HEK293T (cell line): ENCODE data around the gene TOM1L1.

Source experiments
- CTCF ChIA-PET: fragments of 350-600 bp; formaldehyde crosslinking; extraction: SDS; loops from one replicate; lab custom pipeline; 2021; ENCODE audit warnings: antibody characterized with exemption, inconsistent platforms; lab: Yijun Ruan, JAX
- POLR2A ChIA-PET: fragments of 350-600 bp; formaldehyde crosslinking; extraction: SDS; loops from one replicate; lab custom pipeline; 2020; ENCODE audit warnings: antibody characterized with exemption, inconsistent platforms; lab: Yijun Ruan, JAX
- DNase-seq: peaks from one replicate; pipeline ENCODE4 v3.0.0; 2012; ENCODE audit warnings: mixed read lengths; ENCODE audit errors: extremely low spot score
- ARNT ChIP-seq: fragments of 450-650 bp; IDR thresholded peaks from 2 replicates; pipeline ENCODE4 v1.6.1; 2017; ENCODE audit warnings: mild to moderate bottlenecking
- BHLHE40 ChIP-seq: fragments of 450-650 bp; IDR thresholded peaks from 2 replicates; pipeline ENCODE4 v1.6.1; 2016; ENCODE audit warnings: mild to moderate bottlenecking, moderate library complexity, borderline replicate concordance
- CTBP1 ChIP-seq: fragments of 450-650 bp; IDR thresholded peaks from 2 replicates; pipeline ENCODE4 v1.6.1; 2016; ENCODE audit warnings: borderline replicate concordance
- ELF4 ChIP-seq: fragments of 450-650 bp; IDR thresholded peaks from 2 replicates; pipeline ENCODE4 v1.6.1; 2017; ENCODE audit warnings: antibody characterized with exemption
- FOXA1 ChIP-seq: fragments of 450-650 bp; IDR thresholded peaks from 2 replicates; pipeline ENCODE4 v1.6.1; 2016; ENCODE audit warnings: mild to moderate bottlenecking
- FOXK2 ChIP-seq: fragments of 450-650 bp; IDR thresholded peaks from 2 replicates; pipeline ENCODE4 v1.6.1; 2016; ENCODE audit warnings: mild to moderate bottlenecking
- FOXM1 ChIP-seq: fragments of 450-650 bp; IDR thresholded peaks from 2 replicates; pipeline ENCODE4 v1.6.1; 2017; ENCODE audit warnings: mild to moderate bottlenecking, borderline replicate concordance
- HDGF ChIP-seq: fragments of 450-650 bp; IDR thresholded peaks from 2 replicates; pipeline ENCODE4 v1.6.1; 2017; ENCODE audit warnings: antibody characterized with exemption, borderline replicate concordance
- L3MBTL2 ChIP-seq: fragments of 450-650 bp; conservative IDR thresholded peaks from 2 replicates; pipeline ENCODE4 v1.6.1; 2016; ENCODE audit warnings: mild to moderate bottlenecking
- LEF1 ChIP-seq: fragments of 450-650 bp; IDR thresholded peaks from 2 replicates; pipeline ENCODE4 v1.6.1; 2017; ENCODE audit warnings: mild to moderate bottlenecking, borderline replicate concordance
- NFRKB ChIP-seq: fragments of 450-650 bp; IDR thresholded peaks from 2 replicates; pipeline ENCODE4 v1.6.1; 2016; ENCODE audit warnings: mild to moderate bottlenecking, moderate library complexity
- SP1 ChIP-seq: fragments of 450-650 bp; IDR thresholded peaks from 2 replicates; pipeline ENCODE4 v1.6.1; 2017
- SUZ12 ChIP-seq: fragments of 450-650 bp; IDR thresholded peaks from 2 replicates; pipeline ENCODE4 v1.6.1; 2016; ENCODE audit warnings: mild to moderate bottlenecking
- TARDBP ChIP-seq: fragments of 450-650 bp; IDR thresholded peaks from 2 replicates; pipeline ENCODE4 v1.6.1; 2016
- ZNF384 ChIP-seq: fragments of 450-650 bp; IDR thresholded peaks from 2 replicates; pipeline ENCODE4 v1.6.1; 2016
- TF ChIP-seq, protein P1 (sequence below): fragments of 450-650 bp; IDR thresholded peaks from 2 replicates; pipeline ENCODE4 v1.6.1; 2016

TOM1L1 gene

DNA sequence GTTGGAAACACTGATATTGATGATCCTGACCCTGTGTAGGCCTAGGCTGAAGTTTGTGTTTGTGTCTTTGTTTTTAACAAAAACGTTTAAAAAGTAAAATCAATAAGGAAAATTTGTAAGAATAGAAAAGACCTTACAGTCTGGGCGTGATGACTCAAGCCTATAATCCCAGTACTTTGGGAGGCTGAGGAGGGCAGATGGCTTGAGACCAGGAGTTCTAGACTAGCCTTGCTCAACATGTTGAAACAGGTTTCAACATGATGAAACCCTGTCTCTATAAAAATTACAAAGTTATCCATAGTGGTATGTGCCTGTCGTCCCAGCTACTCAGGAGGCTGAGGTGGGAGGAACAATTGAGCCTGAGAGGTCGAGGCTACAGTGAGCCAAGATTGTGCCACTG is 18.3 kb upstream of the TOM1L1 start:
- TF ChIP-seq FOXA1 (no peak), SUZ12 (no peak), ZNF384 (no peak), TARDBP (no peak), CTBP1 (no peak), L3MBTL2 (no peak)
- TF ChIP-seq, protein P1, sequence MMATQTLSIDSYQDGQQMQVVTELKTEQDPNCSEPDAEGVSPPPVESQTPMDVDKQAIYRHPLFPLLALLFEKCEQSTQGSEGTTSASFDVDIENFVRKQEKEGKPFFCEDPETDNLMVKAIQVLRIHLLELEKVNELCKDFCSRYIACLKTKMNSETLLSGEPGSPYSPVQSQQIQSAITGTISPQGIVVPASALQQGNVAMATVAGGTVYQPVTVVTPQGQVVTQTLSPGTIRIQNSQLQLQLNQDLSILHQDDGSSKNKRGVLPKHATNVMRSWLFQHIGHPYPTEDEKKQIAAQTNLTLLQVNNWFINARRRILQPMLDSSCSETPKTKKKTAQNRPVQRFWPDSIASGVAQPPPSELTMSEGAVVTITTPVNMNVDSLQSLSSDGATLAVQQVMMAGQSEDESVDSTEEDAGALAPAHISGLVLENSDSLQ = no peak
- CTCF ChIA-PET = interaction anchor here (0.6 kb wide), 2 partner anchors 13 to 1129 kb away, joined by 3 to 5 read pairs; no protein-coding TSS in a partner anchor
- POLR2A ChIA-PET = no interaction called here
- DNase-seq = no peak

- no peak for DNase-seq
- TF ChIP-seq CTBP1 (no peak), BHLHE40 (no peak), ZNF384 (no peak), HDGF (no peak), TARDBP (no peak), FOXK2 (no peak), SUZ12 (no peak), ARNT (no peak), LEF1 (no peak), FOXM1 (no peak), ELF4 (no peak), FOXA1 (no peak), NFRKB (no peak), L3MBTL2 (no peak), SP1 (no peak)
- TF ChIP-seq, protein P1 = no peak
- POLR2A ChIA-PET = no interaction called here
- CTCF ChIA-PET = no interaction called here
Observed at GRCh38 chr17:54882950-54883349, 17.7 kb upstream of the TOM1L1 start.

DNA sequence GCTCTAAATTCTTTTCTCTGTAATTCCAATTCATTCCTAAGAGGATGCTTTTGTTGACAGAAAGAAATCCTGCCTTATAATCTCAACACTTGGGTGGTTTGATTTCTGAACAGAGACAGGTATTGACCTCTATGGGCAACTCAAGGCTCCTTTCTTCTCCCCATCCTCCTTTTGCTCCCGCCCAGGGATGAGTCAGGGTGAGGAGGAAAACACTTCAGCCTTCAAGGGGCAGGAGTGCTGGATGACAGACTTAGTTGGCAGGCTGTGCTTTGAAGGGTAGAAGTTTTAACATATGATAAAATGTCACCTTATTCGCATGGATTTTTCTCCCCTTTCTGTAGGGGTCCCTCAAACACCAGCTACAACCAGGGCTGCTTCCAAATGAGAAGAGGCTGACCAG is 16.7 kb upstream of the TOM1L1 start:
- no peak for DNase-seq
- CTCF ChIA-PET = no interaction called here
- TF ChIP-seq FOXM1 = no peak
- no peak for TF ChIP-seq FOXK2
- no peak for TF ChIP-seq FOXA1
- no peak for TF ChIP-seq ELF4
- no peak for TF ChIP-seq NFRKB
- TF ChIP-seq HDGF = no peak
- TF ChIP-seq ARNT = no peak
- no peak for TF ChIP-seq SUZ12
- no peak for TF ChIP-seq LEF1
- no peak for TF ChIP-seq ZNF384
- POLR2A ChIA-PET = no interaction called here

DNA sequence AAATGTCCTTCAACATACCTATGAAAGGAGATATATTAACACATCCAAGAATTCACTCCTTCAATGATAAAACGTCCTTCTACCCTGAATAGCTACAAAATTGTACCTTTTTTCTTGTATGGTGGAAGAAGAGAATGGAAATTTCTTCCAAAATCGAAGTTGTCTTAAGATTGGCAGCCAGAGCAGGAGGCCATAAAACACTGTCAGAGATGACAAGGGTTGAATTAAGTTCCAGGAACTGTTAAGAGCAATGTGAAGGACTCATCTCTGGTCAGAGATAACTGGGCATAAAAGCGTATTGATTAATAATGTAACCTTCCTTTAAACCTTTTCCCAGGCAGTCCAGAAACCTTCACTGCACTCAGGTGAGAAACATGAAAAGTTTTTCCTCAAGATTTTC is 12.9 kb upstream of the TOM1L1 start:
- TF ChIP-seq, protein P1 = no peak
- TF ChIP-seq ELF4 (no peak), TARDBP (no peak), FOXK2 (no peak), ZNF384 (no peak)
- ChIA-PET CTCF (no interaction called here), POLR2A (no interaction called here)
- no peak for DNase-seq

- TF ChIP-seq ARNT (no peak), SP1 (no peak), FOXM1 (no peak), BHLHE40 (no peak)
- ChIA-PET CTCF (no interaction called here), POLR2A (no interaction called here)
- no peak for DNase-seq
Observed at GRCh38 chr17:54888254-54888653, 12.4 kb upstream of the TOM1L1 start.

DNA sequence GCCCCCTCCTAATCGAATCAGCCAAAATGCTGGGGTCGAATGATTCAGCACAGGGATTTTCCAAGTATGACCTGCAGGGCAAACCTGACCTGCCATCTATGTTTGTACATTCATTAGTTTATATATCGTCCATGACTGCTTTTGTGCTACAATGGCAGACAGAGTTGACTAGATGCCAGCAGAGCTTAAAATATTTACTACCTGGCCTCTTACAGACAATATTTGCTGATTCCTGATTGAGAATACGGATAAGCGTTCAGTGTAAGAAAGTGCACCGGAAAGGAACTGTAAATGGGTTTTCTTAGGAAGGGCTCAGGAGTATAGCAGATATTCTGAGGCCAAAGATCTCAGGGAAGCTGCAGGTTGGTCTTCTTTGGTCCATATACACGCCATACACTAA is 11.7 kb upstream of the TOM1L1 start:
- ChIA-PET CTCF (no interaction called here), POLR2A (no interaction called here)
- no peak for DNase-seq
- TF ChIP-seq ARNT (no peak), FOXM1 (no peak), SP1 (no peak), LEF1 (no peak), ELF4 (no peak), ZNF384 (no peak), BHLHE40 (no peak), L3MBTL2 (no peak), NFRKB (no peak), HDGF (no peak), SUZ12 (no peak), CTBP1 (no peak), TARDBP (no peak), FOXA1 (no peak), FOXK2 (no peak)
- TF ChIP-seq, protein P1 = no peak
